Stimulated activated CD4-positive, alpha-beta T cell treated with anti-CD3 and anti-CD28 coated beads, Interleukin-12 subunit alpha, Interleukin-12 subunit beta, amount 100 ng/mL, for 24 hours (primary cell): ENCODE measurements around the gene SDCCAG8.
"Not testable (repeated sequence)": the region's sequence is repeated elsewhere in the genome, so short reads cannot be mapped to it uniquely, and the experiment has no call there.

Experiments
- DNase-seq, 2 experiments: peaks; one replicate each; pipeline ENCODE4 v3.0.0-alpha.2; 2020; ENCODE audit warnings: low read depth in 2 of 2

SDCCAG8 gene

DNA sequence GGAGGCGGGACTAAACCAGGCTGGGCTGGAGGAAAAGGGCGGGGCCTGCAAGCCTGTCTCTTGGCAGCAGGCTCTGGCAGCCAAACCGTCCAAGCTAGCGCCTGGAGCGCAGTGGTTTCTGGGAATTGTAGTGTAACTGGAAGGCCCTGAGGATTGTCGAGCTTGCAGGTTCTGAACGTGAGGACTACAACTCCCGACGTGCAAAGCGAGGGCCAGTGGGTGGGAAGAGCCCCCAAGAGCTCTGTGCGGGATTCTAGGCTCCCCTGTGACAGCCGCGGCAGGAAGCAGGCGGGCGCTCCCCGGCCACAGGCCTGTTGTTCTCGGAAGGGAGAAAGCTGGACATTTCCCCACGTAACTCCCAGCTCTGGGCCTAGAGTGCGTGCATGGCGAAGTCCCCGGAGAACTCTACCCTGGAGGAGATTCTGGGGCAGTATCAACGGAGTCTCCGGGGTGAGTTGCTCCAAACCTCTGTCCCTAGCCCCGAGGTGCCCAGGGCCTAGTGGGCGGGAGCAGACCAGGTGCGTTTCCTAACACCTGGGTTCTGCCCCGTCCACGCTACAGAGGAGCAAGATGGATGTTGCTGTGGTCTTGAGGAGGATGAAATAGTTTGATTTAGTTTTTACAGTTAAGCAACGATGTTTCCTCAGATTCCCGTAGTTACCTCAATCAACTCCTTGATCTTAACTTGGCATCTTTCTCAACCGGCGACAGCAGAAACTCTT, at the start of gene SDCCAG8:
TSS of gene SDCCAG8 (plus strand) at position 251 of the 722 bp plus-strand sequence. CDS start at position 384, 133 bp downstream.
- DNase-seq = peak; percentile 89 to 90

DNA sequence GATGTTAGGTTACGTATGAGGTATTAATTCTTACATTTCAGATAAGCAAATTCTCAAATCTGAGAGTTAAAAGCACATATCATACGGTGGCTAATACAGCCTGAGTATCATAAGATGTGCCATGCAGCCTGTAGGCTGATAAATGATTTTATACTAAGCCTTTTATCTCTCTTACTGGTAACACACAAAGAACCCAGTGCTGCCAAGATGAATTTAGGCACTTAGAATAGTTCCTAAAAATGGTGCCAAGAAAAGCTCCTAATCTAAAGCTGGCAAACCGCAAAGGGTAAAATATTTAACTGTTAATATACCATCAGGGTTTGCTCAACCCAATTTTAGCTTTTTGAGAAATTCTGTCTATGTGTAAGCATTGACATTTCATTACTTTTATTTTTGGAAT, 43.9 kb upstream of the SDCCAG8 start:
- not testable (repeated sequence) for DNase-seq

DNA sequence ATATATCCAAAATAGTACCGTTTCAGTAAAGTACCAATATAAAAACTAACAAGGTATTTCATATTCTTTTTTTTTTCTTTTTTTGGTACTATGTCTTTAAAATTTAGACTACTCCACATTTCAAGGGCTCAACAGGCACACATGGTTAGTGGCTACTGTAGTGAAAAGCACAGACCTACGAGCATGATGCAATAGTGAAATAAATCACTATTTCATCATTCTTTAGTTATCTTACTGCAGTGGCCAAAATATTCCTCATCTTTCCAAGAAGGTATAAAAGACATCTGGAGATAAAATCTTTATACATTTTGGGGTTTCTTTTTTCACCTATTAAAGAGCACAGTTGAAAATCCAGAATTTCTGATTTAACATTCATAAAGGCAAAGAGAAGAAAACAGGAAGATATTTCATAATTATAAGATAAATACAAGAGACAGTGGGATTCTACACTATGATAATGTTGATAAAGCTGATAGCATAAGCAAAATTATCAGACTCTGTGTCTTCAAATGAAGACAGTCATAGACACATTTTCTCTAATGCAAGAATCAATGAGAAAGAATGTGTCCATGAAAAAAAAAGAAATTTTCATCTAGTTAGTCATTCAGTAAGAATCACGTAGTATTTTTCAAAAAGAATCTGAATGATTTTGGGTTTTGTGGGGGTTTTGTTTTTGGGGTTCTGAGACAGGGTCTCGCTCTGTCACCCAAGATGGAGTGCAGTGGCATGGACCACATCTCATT, 42.6 kb upstream of the SDCCAG8 start:
- no peak for DNase-seq

DNA sequence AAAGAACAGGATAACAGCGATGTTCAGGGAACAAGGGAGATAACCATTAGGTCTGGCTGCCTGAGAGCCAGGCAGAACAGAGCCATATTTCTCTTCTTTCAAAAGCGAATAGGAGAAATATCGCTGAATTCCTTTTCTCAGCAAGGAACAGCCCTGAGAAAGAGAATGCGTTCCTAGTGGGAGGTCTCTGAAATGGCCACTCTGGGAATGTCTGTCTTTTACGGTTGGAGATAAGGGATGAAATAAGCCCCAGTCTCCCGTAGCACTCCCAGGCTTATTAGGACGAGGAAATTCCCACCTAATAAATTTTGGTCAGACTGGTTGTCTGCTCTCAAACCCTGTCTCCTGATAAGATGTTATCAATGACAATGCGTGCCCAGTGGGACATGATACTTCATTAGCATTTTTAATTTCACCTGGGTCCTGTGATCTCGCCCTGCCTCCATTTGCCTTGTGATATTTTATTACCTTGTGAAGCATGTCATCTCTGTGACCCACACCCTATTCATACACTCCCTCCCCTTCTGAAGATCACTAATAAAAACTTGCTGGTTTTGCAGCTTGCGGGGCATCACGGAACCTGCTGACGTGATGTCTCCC, 40.5 kb upstream of the SDCCAG8 start:
- not testable (repeated sequence) for DNase-seq

DNA sequence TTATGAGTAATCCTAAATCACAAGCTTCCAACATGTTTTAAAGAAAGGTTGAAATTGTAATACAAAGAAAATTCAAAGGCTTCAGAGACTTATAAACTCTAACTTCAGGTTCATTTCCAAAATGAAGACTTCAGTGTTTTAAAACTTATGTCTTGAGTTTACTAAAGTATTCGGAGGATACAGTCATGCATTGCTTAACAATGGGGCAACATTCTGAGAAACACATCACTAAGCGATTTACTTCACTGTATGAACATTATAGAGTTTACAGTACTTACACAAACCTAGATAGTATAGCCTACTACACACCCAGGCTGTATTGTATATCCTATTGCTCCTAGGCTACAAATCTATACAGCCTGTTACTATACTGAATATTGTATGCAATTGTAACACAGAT, 39.1 kb upstream of the SDCCAG8 start:
- DNase-seq = no peak

DNA sequence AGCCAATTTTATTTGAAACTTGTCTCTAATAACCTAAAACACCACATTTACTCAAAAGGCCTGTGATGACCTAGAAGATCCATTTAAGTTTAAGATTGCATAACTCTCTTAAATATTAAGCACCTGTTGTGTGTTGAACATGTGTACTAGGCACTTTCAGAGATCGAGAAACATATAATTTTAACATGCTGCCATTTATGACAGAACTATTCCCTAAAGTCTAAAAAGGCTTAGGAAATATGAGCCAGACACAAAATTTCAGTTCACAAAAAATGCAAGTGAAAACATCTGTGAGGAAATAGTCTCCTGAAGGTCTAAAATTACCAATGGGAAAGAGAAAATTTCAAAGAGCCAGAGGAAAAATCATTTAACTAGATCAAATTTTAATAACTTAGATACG, 38.5 kb upstream of the SDCCAG8 start:
- no peak for DNase-seq

DNA sequence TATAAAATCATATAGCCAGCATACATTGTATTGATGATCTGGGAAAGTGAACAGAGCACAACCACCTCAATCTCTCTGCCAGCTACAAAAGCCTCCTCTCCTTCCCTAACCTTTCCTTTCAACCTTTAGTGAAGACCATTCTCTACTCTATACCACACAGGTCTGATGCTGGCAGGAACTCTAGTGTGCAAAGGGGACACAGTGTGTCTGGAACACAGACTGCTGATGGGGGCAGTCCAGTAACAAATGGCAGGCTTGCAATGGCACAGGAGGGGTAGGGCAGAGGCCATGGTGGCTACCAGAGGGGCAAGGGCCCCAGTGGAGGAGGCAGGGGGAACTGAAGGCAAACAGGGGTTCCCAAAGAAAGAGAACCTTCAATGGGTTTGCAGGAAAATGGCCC, 37.8 kb upstream of the SDCCAG8 start:
- no peak for DNase-seq

DNA sequence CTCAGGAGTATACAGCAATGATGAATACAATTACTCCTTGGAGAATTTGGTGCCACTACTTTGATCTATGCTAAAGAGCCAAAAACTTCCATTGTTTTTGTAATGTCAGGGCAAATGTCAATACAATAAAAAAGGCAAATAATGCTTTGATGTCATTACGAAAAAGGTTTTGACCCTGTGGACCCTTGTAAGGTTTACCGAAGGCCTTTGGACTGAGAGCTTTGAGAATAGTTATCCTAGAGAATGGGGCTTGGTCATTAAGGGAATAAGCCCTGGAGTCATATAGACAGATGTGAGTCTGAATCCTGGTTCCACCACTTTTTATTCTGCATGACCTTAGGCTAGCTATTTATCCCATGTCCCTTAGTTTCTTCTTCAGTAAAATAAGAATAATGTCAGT, 28.2 kb upstream of the SDCCAG8 start:
- no peak for DNase-seq

DNA sequence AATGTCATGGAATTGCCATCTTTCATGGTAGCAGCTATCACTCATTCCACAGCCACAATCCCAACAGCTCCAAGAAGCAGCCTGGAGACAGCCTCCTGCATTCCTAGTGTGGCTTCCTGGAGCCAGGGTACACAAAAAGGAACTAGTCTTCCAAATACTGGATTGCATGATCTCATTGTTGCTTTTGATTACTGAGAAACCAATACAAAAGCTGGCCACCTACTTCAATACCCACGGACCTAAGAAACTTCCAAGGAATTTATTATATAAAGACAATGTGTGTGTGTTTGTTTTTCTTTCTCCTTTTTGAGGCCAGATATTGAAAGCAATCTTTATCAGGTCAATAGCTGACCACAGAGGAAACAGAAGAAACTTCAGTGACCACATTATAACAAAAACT, 26.3 kb upstream of the SDCCAG8 start:
- no peak for DNase-seq

DNA sequence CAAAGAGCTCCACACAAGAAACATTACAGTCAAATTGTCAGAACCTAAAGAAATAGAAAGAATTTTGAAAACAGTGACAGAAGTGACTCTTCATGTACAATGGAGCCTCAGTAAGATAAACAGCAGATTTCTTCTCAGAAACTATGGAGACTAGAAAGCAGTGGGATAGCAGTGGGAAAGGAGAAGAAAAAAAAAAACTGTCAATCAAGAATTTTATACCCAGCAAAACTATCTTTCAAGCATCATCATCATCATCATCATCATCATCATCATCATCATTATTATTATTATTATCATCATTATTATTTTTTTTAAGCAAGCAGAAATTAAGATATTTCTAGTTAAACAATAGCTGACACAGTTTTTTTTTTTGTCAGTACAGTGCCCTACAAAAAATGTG, 24.9 kb upstream of the SDCCAG8 start:
- DNase-seq = no peak

DNA sequence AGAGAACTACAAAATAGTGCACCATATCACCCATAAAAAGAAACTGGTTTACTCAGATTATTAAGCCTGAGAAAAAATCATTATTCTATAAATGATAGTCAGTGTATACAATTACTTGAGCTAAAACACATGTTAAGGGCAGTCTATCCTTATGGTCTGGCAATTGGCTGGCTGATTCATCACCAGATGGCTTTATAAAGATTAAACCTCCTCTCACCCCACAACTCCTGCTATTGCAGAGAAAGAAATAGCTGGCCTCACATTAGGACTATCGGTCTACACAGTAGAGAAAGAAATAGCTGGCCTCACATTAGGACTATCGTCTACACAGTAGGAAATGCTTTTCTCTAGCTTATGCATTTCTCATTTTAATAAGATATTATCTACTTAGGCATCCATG, 21.9 kb upstream of the SDCCAG8 start:
- DNase-seq = no peak

DNA sequence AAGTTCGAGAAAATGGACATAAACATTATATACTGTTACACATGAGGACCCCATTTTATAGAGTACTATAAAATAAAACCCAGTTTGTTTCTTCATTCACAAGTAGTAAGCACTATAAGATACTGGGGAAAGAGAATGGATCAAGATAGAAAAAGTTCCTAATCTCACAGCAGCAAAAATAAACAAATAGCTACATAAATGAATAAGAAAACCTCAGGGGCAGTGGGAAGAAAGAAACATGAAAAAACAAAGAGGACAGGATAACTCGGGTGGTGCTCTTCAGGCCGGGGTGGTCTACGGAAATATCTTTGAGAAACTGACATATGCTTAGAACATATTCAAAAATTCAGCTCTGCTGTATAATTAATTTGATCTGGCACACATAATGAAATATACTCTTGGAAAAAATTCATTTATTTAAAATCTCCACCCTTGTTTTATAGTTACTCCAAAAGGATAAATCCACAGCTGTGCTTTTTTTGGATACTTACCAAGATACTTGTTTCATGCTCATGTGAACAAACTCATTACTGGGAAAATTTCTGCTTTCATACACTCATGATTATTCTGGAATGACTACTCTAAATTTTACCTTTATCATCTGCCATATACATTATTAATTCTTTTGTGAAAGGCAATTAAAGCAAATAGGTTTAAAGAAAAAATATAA, 20.7 kb upstream of the SDCCAG8 start:
- no peak for DNase-seq

DNA sequence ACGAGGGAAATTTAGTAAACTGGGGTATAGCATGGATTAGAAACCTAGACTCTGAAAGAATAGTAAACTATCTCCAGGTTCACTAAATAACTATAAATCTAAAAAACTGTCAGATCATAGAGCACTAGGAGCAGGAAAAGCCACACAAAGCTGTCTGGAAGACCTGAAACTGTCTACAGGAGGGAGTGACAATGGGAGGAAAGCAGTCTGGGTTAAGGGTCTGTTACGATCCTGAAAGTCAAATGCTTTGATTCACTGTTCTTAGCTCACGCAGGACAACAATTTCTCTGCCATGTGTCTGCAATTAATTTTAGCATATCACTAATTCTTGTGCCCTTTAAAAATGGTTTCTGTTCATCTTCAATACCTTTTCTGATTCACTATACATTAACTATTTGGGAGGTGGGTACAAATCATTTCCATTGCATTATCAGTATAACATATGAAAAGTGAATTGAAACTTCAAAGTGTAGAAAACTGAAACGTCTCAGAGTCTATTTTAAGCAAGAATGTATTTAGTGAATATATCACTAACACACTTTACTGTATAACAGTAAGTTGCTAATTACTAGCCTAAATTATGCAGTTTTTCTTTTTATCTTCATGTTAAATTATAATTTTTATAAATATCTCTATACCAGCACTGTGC, 19.1 kb upstream of the SDCCAG8 start:
- no peak for DNase-seq

DNA sequence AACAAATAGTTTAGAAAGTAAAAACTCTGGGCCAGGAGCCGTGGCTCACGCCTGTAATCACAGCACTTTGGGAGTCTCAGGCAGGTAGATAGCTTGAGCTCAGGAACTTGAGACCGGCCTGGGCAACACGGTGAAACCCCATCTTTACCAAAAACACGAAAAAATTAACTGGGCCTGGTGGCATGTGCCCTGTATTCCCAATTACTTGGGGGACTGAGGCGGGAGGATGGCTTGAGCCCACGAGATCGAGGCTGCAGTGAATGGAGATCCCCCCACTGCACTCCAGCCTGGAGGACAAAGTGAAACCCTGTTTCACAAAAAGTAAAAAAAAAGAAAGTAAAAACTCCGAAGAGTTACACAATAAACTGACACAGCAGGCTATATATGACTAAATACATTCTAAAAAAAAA, 11.4 kb upstream of the SDCCAG8 start:
- no peak for DNase-seq

DNA sequence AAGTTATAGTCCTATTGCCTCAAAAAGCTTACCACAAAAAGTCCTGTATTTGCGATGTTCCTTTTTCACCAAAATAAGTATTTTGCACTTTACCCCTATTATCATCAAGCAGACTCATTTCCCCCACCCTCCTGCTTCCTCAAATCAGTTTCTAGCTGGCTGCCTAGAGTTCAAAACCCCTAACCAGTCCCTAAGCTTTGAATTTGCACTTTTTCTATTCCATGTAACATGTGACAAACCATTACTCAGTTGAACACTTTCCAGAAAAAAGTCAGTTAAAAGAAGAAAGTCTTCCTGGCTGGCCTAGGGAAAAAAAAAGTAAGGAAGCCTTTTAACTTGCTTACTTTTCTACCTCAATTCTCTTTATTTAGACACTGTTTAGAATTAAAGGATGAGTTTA, 8.9 kb upstream of the SDCCAG8 start:
- no peak for DNase-seq

DNA sequence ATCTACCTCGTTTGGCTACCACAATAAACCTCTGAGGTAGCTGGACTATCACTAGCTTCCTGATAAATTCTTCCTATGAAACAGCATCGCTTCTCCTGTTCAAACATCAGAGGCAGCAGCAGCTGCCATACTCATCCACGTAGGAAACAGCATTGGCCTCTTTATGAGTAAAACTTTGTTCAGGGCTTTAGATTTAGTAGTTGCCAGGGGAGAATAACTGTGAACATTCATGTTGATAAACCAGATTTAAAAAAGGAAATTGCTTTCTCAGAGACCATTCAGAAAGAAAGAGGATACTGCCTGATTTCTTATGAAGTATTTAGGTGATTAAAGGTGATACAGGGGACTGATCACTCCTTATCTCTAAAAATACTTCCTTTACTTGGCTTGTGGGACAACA, 7.9 kb upstream of the SDCCAG8 start:
- DNase-seq = no peak

DNA sequence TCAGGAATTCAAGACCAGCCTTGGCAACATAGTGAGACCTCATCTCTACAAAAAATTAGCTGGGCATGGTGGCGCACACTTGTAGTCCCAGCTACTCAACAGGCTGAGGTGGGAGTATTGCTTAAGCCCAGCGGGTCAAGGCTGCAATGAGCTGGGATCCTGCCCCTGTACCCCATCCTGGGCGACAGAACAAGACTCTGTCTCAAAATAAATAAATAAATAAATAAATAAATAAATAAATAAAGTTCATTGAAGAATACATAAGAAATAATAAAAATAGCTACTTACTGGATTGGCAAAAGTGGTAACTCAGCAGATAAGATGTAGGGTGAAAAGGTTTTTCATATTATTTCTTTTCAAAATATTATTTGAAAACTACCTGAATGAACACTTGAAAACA, 6.6 kb upstream of the SDCCAG8 start:
- no peak for DNase-seq

DNA sequence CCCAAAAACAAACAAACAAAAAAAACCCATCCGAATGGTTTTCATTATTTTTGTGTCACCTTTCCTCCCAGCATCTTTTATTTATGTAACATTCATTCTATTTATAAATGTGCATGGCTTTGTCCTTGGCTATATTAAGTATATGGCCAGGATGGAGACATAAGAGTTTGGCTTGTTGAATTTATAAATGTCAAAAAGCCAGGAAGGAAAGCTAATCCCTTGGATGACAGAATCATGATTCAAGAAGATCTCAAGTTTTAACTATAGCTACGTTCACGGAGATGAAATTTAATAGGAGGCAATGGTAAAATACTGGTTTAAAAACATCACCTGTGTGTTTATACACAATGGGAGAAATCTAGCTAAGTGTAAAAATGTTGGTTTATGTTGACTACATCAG, 5.7 kb upstream of the SDCCAG8 start:
- no peak for DNase-seq

DNA sequence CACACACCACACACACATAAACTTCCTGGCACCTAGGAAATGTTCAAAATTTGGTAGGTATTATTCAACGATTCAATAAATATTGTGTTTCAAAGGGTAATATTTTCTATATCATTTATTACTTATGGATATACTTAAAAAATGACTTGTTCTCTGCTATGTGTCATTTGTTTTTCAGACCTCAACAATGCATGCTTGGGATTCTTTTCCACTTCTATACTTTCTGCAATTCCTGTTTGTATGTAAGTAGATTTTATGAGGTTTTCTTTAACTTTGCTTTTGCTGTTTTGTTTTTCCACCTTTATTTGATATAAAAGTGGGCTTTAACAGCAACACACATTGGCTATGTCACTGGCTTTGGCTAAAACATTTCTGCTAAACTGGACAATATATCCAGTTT, 4.3 kb upstream of the SDCCAG8 start:
- no peak for DNase-seq

DNA sequence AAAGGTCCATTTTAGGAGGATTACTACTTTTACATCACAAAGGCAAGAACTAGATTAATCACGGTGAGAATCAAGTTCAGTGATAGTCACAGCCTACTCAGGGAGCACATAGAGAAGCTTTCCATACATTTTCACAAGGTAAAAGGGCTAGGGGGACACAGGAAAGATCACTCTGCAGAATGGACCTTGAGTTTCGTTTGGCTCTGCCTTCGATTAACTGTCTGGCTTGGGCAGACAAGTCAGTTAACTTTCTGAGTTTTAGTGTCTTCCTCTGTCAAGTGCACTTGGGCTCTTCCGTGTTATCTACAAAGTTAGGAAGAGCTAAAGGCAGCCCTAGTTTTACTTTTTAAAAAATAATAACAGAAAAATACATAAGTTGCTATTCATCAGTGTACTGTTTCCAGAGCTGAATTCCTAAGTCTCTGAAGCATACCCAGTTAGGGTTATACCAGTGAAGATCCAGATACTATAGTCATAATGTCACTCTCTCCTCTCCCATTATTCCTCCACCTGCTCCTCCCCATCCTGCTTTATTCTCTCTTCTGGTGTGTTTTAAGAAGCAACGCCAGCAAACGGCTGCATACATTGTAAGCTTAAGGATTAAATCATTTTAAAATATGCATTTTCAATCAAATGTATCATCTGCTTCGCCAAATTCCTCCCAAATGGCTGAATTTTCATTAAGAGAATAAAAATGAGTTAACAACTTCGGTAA, 2.5 kb upstream of the SDCCAG8 start:
- no peak for DNase-seq

DNA sequence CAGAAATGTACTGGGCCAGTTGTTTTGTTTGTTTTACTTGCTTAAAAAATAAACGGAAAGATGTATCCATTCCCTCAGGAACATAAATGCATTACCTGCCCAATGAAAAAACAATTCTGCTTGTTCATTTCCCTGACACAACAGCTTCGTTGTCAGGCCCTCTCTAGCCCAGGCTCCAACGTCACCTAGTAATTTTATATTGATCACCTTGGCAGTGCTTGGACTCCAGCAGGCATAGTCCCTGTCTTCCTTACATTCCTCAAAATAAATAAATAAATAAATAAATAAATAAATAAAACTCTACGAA, 2.0 kb upstream of the SDCCAG8 start:
- no peak for DNase-seq
